DMS 273 (cell line): Measurements from ENCODE around the gene GTF2IRD1.
"Not testable (repeated sequence)": the region's sequence is repeated elsewhere in the genome, so short reads cannot be mapped to it uniquely, and the experiment has no call there.

Experiments
- DNase-seq: peaks from one replicate; lab custom pipeline; 2025; ENCODE audit not compliant: unreplicated experiment; lab: John Stamatoyannopoulos, UW

The GTF2IRD1 gene

GRCh38 chr7:74453322-74454011 lies at the start of gene GTF2IRD1:
GTF2IRD1 (plus strand) TSS chr7:74453906; CDS start chr7:74508081, 54,175 bp downstream.
- peak; percentile 92 for DNase-seq

GRCh38 chr7:74404388-74404700 lies 49.4 kb upstream of the GTF2IRD1 start:
- DNase-seq: no peak

- no peak for DNase-seq
Observed at GRCh38 chr7:74404741-74405140, 49.0 kb upstream of the GTF2IRD1 start.

- peak; percentile 82 for DNase-seq
Observed at GRCh38 chr7:74405191-74405898, 48.4 kb upstream of the GTF2IRD1 start.

GRCh38 chr7:74405899-74406512 lies 47.7 kb upstream of the GTF2IRD1 start:
- no peak for DNase-seq

GRCh38 chr7:74407958-74408357 lies 45.7 kb upstream of the GTF2IRD1 start:
- DNase-seq: no peak

- no peak for DNase-seq
Observed at GRCh38 chr7:74409571-74409970, 44.1 kb upstream of the GTF2IRD1 start.

GRCh38 chr7:74410772-74411171 lies 42.9 kb upstream of the GTF2IRD1 start:
- no peak for DNase-seq

GRCh38 chr7:74411571-74411970 lies 42.1 kb upstream of the GTF2IRD1 start:
- not testable (repeated sequence) for DNase-seq

- DNase-seq: peak; percentile 67
Observed at GRCh38 chr7:74412056-74412455, 41.6 kb upstream of the GTF2IRD1 start.

- no peak for DNase-seq
Observed at GRCh38 chr7:74412603-74413002, 41.1 kb upstream of the GTF2IRD1 start.

GRCh38 chr7:74414595-74415333 lies 38.9 kb upstream of the GTF2IRD1 start:
- not testable (repeated sequence) for DNase-seq

GRCh38 chr7:74417419-74417971 lies 36.2 kb upstream of the GTF2IRD1 start:
- peak; percentile 85 for DNase-seq

- no peak for DNase-seq
Observed at GRCh38 chr7:74418076-74418475, 35.6 kb upstream of the GTF2IRD1 start.

GRCh38 chr7:74418538-74418937 lies 35.2 kb upstream of the GTF2IRD1 start:
- DNase-seq: no peak

GRCh38 chr7:74419232-74419631 lies 34.5 kb upstream of the GTF2IRD1 start:
- not testable (repeated sequence) for DNase-seq

- DNase-seq: no peak
Observed at GRCh38 chr7:74420006-74420405, 33.7 kb upstream of the GTF2IRD1 start.

- DNase-seq: no peak
Observed at GRCh38 chr7:74424291-74424880, 29.3 kb upstream of the GTF2IRD1 start.

- DNase-seq: no peak
Observed at GRCh38 chr7:74428023-74428422, 25.7 kb upstream of the GTF2IRD1 start.

- DNase-seq: peak; percentile 39
Observed at GRCh38 chr7:74429153-74429747, 24.5 kb upstream of the GTF2IRD1 start.
